Kidney (tissue), 14 donors: ENCODE data around the gene UGT1A5. TPM values are rescaled to one million over a fixed set of nuclear protein-coding genes. Genes with fewer than 3 reads are reported as not detected.
A peak's percentile ranks its signal among the peaks of the same experiment; 100 is the strongest.

Source experiments
- DNase-seq, 5 donors: peaks; one replicate each; pipeline ENCODE4 v3.0.0-alpha.2; 2013 to 2020
- FAIRE-seq: peaks from 2 replicates; lab custom pipeline; 2012; peaks lifted over from hg19 to GRCh38; lab: Jason Lieb, UNC
- H3K27ac ChIP-seq, 2 donors: one replicate each; pipeline ENCODE4 v1.7.0; 2013; ENCODE audit warnings: low read depth in 2 of 2, low read length in 2 of 2, inconsistent platforms in 1 of 2
- H3K27me3 ChIP-seq: one replicate; pipeline ENCODE4 v1.7.1; 2013; ENCODE audit warnings: low read length, inconsistent platforms; ENCODE audit not compliant: control insufficient read depth, insufficient read depth
- H3K36me3 ChIP-seq, 3 donors: one replicate each; pipeline versions ENCODE4 v1.7.0 to v1.7.1; 2013; ENCODE audit warnings: low read length in 3 of 3, control low read depth in 1 of 3, inconsistent platforms in 1 of 3; ENCODE audit not compliant: insufficient read depth in 3 of 3, control insufficient read depth in 2 of 3
- H3K4me1 ChIP-seq, 3 donors: one replicate each; pipeline versions ENCODE4 v1.7.0 to v1.7.1; 2013; ENCODE audit warnings: low read length in 3 of 3, inconsistent platforms in 1 of 3, low read depth in 1 of 3; ENCODE audit not compliant: control insufficient read depth in 2 of 3, insufficient read depth in 2 of 3
- H3K4me3 ChIP-seq, 3 donors: one replicate each; pipeline versions ENCODE4 v1.7.0 to v1.8.1; 2013; ENCODE audit warnings: low read length in 3 of 3, control low read depth in 1 of 3, inconsistent platforms in 1 of 3
- H3K9ac ChIP-seq, 3 donors: one replicate each; pipeline versions ENCODE4 v1.7.0 to v1.7.1; 2013; ENCODE audit warnings: low read length in 3 of 3, control low read depth in 1 of 3, inconsistent platforms in 1 of 3
- H3K9me3 ChIP-seq, 3 donors: one replicate each; pipeline versions ENCODE4 v1.7.0 to v1.7.1; 2013; ENCODE audit warnings: low read length in 3 of 3, control low read depth in 1 of 3, inconsistent platforms in 1 of 3; ENCODE audit not compliant: control insufficient read depth in 2 of 3, insufficient read depth in 1 of 3
- CTCF ChIP-seq: IDR thresholded peaks from 3 replicates; pipeline ENCODE4 v1.5.1; 2012; ENCODE audit warnings: mild to moderate bottlenecking, moderate library complexity, borderline replicate concordance; ENCODE audit not compliant: insufficient read depth; ENCODE audit errors: extremely low read depth
- intact Hi-C: fragments of 100-400 bp; cut with DNase I; formaldehyde crosslinking; loops from one replicate; pipeline ENCODE4 v1.11.1; 2022
- polyA plus RNA-seq: library from polyadenylated mRNA; stranded (reverse); fragments of 350-450 nt; fragmentation: Illumina TruSeq; extraction: RNeasy Lipid Tissue Mini Kit (QIAGEN cat#74804); gene quantifications from one replicate; pipeline ENCODE4 v1.2.3, GENCODE V29; 2014; ENCODE audit warnings: low read depth, low replicate concordance; ENCODE audit not compliant: insufficient read depth
- total RNA-seq: library from RNA; stranded (reverse); fragmentation: NEBNext Ultra II Directional; extraction: Animal tissue kit (Norgen Biotek cat#: 25700); gene quantifications from one replicate; pipeline ENCODE4 v1.2.1, GENCODE V29; 2021
- donor health status: control.
- donor health status: control.
- donor health status: control.
- donor health status: control.
- donor health status: control.
- donor health status: DM: yes; HTN: yes; CAD: no.
- donor health status: Normal renal cell carcinoma (clear cell type).

UGT1A5 gene
- total and polyA plus RNA-seq, 2 donors from 2014 or later: 2.1 TPM; not detected in 1

DNA sequence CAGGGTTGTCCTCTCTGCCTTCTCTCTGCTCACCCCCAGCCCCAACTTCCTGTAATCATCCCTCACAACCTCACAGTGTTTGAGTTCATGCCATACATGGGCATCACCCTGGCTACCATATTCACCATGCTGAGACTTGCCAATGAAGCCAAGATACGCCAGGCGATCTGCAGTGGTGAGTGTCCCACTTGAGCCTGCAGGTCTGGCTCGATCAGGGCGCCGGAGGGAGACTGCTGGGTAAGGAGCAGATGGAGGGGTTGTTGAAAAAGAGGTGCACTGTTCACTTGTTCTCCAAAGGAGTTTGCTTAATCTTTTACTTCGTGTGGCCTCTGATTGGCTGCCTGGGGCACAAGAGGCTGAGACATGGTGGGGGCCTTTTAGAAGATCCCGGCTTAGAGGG is 80.0 kb downstream of the UGT1A5 start:
- FAIRE-seq: no peak
- Histone ChIP-seq H3K27me3 (no peaks in the 10 kb centered on the region), H3K36me3 (no peaks in the 10 kb centered on the region), H3K27ac (no peak overlapping the region), H3K9ac (no peak overlapping the region), H3K4me3 (no peak overlapping the region), H3K9me3 (no peaks in the 10 kb centered on the region), H3K4me1 (no peaks in the 10 kb centered on the region)
- DNase-seq: peak in 1 of 5 donors; percentile 15
- no peak for TF ChIP-seq CTCF
- intact Hi-C loops: no loop called here

- no peak for FAIRE-seq
- intact Hi-C loops: no loop called here
- Histone ChIP-seq H3K9me3 (no peaks in the 10 kb centered on the region), H3K4me3 (no peak overlapping the region), H3K27me3 (no peaks in the 10 kb centered on the region), H3K36me3 (no peaks in the 10 kb centered on the region), H3K9ac (no peak overlapping the region), H3K27ac (no peak overlapping the region), H3K4me1 (no peaks in the 10 kb centered on the region)
- TF ChIP-seq CTCF: no peak
- peak in 1 of 5 donors; percentile 40 for DNase-seq
These were observed 80.9 kb downstream of the UGT1A5 start for GRCh38 chr2:233793465-233794127.

DNA sequence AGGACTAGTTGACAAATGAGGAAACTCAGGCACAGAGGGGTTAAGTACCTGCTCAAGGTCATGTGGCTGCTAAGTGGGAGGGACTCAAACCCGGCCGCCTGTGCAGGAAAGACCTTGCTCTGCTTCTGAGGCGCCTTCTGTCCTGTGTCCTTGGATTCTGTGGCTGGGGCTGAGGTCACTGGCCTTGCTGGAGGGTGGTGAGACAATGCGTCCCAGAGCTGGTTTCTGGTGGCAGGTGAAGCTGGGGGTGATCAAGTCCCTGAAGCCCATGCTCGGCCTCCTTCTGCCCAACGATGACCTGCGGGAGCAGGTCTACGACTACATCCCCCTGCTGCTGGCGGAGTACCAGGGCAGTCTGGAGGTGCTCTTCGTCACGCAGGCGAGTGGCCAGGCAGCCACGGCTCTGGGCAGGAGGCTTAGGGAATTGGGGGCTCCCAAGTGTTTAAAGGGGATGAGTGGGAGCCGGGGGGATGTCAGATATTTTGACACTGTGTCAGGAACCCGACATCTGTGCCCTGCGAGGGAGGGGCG is 81.5 kb downstream of the UGT1A5 start:
- Histone ChIP-seq H3K27me3 (no peaks in the 10 kb centered on the region), H3K27ac (no peak overlapping the region), H3K36me3 (no peaks in the 10 kb centered on the region), H3K9me3 (no peaks in the 10 kb centered on the region), H3K4me1 (no peaks in the 10 kb centered on the region), H3K4me3 (no peak overlapping the region), H3K9ac (no peak overlapping the region)
- FAIRE-seq: no peak
- intact Hi-C loops: no loop called here
- no peak for TF ChIP-seq CTCF
- peak in 1 of 5 donors; percentile 36 for DNase-seq
